Activated effector memory CD4-positive, alpha-beta T cell treated with anti-CD3 and anti-CD28 coated beads, Interleukin-2, amount 50 U/mL, for 16 hours (primary cell): ENCODE data around the gene ZNF608.

Experiments
- DNase-seq: peaks from one replicate; pipeline ENCODE4 v3.0.0-alpha.2; 2020

ZNF608 gene

GRCh38 chr5:124714910-124715309, 31.5 kb downstream of the ZNF608 start:
- DNase-seq = no peak

GRCh38 chr5:124713595-124713994, 32.8 kb downstream of the ZNF608 start:
- DNase-seq = no peak

- DNase-seq = no peak
These were observed 33.6 kb downstream of the ZNF608 start for GRCh38 chr5:124712731-124713305.

- no peak for DNase-seq
These were observed 38.4 kb downstream of the ZNF608 start for GRCh38 chr5:124708086-124708485.

- DNase-seq = no peak
These were observed 38.9 kb downstream of the ZNF608 start for GRCh38 chr5:124707520-124707919.

GRCh38 chr5:124706729-124707361, 39.6 kb downstream of the ZNF608 start:
- no peak for DNase-seq

- DNase-seq = no peak
These were observed 40.4 kb downstream of the ZNF608 start for GRCh38 chr5:124706051-124706450.

- DNase-seq = no peak
These were observed 40.9 kb downstream of the ZNF608 start for GRCh38 chr5:124705577-124705976.

GRCh38 chr5:124704594-124705284, 41.7 kb downstream of the ZNF608 start:
- no peak for DNase-seq

GRCh38 chr5:124703995-124704394, 42.4 kb downstream of the ZNF608 start:
- no peak for DNase-seq

- no peak for DNase-seq
These were observed 43.9 kb downstream of the ZNF608 start for GRCh38 chr5:124702525-124702924.

GRCh38 chr5:124701873-124702425, 44.5 kb downstream of the ZNF608 start:
- DNase-seq = no peak

GRCh38 chr5:124701016-124701415, 45.4 kb downstream of the ZNF608 start:
- DNase-seq = no peak

GRCh38 chr5:124700333-124700732, 46.1 kb downstream of the ZNF608 start:
- no peak for DNase-seq

GRCh38 chr5:124698770-124699169, 47.7 kb downstream of the ZNF608 start:
- no peak for DNase-seq

GRCh38 chr5:124697933-124698591, 48.4 kb downstream of the ZNF608 start:
- no peak for DNase-seq

GRCh38 chr5:124697501-124697900, 48.9 kb downstream of the ZNF608 start:
- no peak for DNase-seq

GRCh38 chr5:124696898-124697297, 49.5 kb downstream of the ZNF608 start:
- no peak for DNase-seq
